HepG2 (cell line): ENCODE results near the gene CNBD2. TPM values are rescaled to one million over a fixed set of nuclear protein-coding genes. Genes with fewer than 3 reads are reported as not detected.

Experiments
- ATAC-seq: fragments of 200-7000 bp; cut with Tn5 transposase; 3 replicates; pipeline ENCODE4 v1.9.1; 2020; ENCODE audit warnings: mild to moderate bottlenecking, moderate library complexity
- BruUV-seq: library from RNA; stranded (reverse); fragments of 400-500 nt; replicated peaks from 2 replicates; lab custom pipeline; 2021; lab: Mats Ljungman, UMichigan
- CTCF ChIA-PET: fragments of 300-600 bp; formaldehyde crosslinking; extraction: SDS; loops from one replicate; lab custom pipeline; 2021; ENCODE audit warnings: low total read pairs, inconsistent platforms, low intra/inter-chr PET ratio; lab: Yijun Ruan, JAX
- POLR2A ChIA-PET: fragments of 350-600 bp; sonication (Branson Sonifier 250); formaldehyde crosslinking; loops from one replicate; lab custom pipeline; 2020; ENCODE audit warnings: antibody characterized with exemption, inconsistent platforms; lab: Yijun Ruan, JAX
- DNase-seq: peaks from one replicate; pipeline ENCODE4 v3.0.0-alpha.2; 2015; ENCODE audit warnings: low spot score
- FAIRE-seq: peaks from 3 replicates; lab custom pipeline; 2011; peaks lifted over from hg19 to GRCh38; lab: Jason Lieb, UNC
- H2AFZ ChIP-seq: one replicate; pipeline ENCODE4 v1.6.1; 2011; ENCODE audit warnings: low read length, inconsistent platforms
- H3K27ac ChIP-seq: fragments of 300-600 bp; 3 replicates; pipeline ENCODE4 v1.8.0; 2011; ENCODE audit warnings: mixed run types, mild to moderate bottlenecking, mixed read lengths, low read length, inconsistent platforms; ENCODE audit not compliant: insufficient read depth; ENCODE audit errors: extremely low read length
- H3K27me3 ChIP-seq, 2 experiments: fragments of 200-600 bp in 1 of 2; 2 replicates in 1 of 2; 3 replicates in 1 of 2; pipeline versions ENCODE4 v1.6.0 to v1.8.0; 2011; ENCODE audit warnings: low read length in 2 of 2, mild to moderate bottlenecking in 2 of 2, moderate library complexity in 2 of 2, inconsistent platforms in 1 of 2; ENCODE audit not compliant: insufficient read depth in 2 of 2, control insufficient read depth in 1 of 2
- H3K36me3 ChIP-seq, 2 experiments: fragments of 200-600 bp in 1 of 2; replicated peaks in 1 of 2; 2 replicates in 1 of 2; 3 replicates in 1 of 2; pipeline versions ENCODE4 v1.5.1 to v1.8.0; 2011; ENCODE audit warnings: low read length in 2 of 2, inconsistent platforms in 1 of 2; ENCODE audit not compliant: insufficient read depth in 2 of 2, control insufficient read depth in 1 of 2
- H3K4me1 ChIP-seq: 2 replicates; pipeline ENCODE4 v1.5.1; 2012; ENCODE audit warnings: low read length, inconsistent platforms; ENCODE audit not compliant: insufficient read depth
- H3K4me2 ChIP-seq: 2 replicates; pipeline ENCODE4 v1.6.0; 2011; ENCODE audit warnings: low read depth, low read length, inconsistent platforms
- H3K4me3 ChIP-seq, 3 experiments: fragments of 200-600 bp in 1 of 3; sonication (generic), shearing (Covaris generic) in 1 of 3; replicated peaks in 1 of 3; 2 replicates each; pipeline ENCODE4 v1.5.1; 2011 to 2016; ENCODE audit warnings: low read length in 3 of 3, inconsistent platforms in 2 of 3, low read depth in 2 of 3, mild to moderate bottlenecking in 2 of 3, control low read depth in 1 of 3, mixed read lengths in 1 of 3; ENCODE audit not compliant: insufficient read depth in 1 of 3
- H3K79me2 ChIP-seq: one replicate; pipeline ENCODE4 v1.6.1; 2011; ENCODE audit warnings: low read length, inconsistent platforms; ENCODE audit not compliant: insufficient read depth
- H3K9ac ChIP-seq: 2 replicates; pipeline ENCODE4 v1.6.0; 2011; ENCODE audit warnings: mild to moderate bottlenecking, low read depth, low read length, inconsistent platforms; ENCODE audit not compliant: insufficient read depth
- H3K9me3 ChIP-seq: 2 replicates; pipeline ENCODE4 v1.5.1; 2012; ENCODE audit warnings: mild to moderate bottlenecking, low read length
- H4K20me1 ChIP-seq: 2 replicates; pipeline ENCODE4 v1.6.0; 2011; ENCODE audit warnings: inconsistent platforms, mild to moderate bottlenecking, low read length, moderate library complexity; ENCODE audit not compliant: insufficient read depth
- CHD2 ChIP-seq: IDR thresholded peaks from 2 replicates; pipeline ENCODE4 v1.6.1; 2011; ENCODE audit warnings: low read depth, low read length, improper control_type of control experiment
- ELF1 ChIP-seq: sonication (generic); formaldehyde crosslinking; IDR thresholded peaks from 2 replicates; pipeline ENCODE4 v1.4.0; 2020; ENCODE audit warnings: missing genetic modification reagents
- SETDB1 ChIP-seq: sonication (generic); formaldehyde crosslinking; IDR thresholded peaks from 2 replicates; pipeline ENCODE4 v1.5.1; 2020; ENCODE audit warnings: missing genetic modification reagents, mild to moderate bottlenecking, borderline replicate concordance
- SP2 ChIP-seq: sonication (generic); formaldehyde crosslinking; IDR thresholded peaks from 2 replicates; pipeline ENCODE4 v1.5.1; 2020; ENCODE audit warnings: mild to moderate bottlenecking, missing genetic modification reagents
- SRSF4 ChIP-seq: fragments of 200-400 bp; formaldehyde crosslinking; IDR thresholded peaks from one replicate; pipeline ENCODE4 v1.6.1; 2018; ENCODE audit warnings: mild to moderate bottlenecking, low read depth, low read length, moderate library complexity; ENCODE audit not compliant: poor library complexity, severe bottlenecking
- THYN1 ChIP-seq: sonication (generic); formaldehyde crosslinking; IDR thresholded peaks from 2 replicates; pipeline ENCODE4 v1.8.1; 2023; ENCODE audit warnings: low read depth, mild to moderate bottlenecking, moderate library complexity, missing genetic modification reagents, borderline replicate concordance
- TRIM22 ChIP-seq: fragments of 450-650 bp; IDR thresholded peaks from 2 replicates; pipeline ENCODE4 v1.6.1; 2017
- ZBTB44 ChIP-seq: sonication (generic); formaldehyde crosslinking; IDR thresholded peaks from 2 replicates; pipeline ENCODE4 v1.4.0; 2020; ENCODE audit warnings: missing genetic modification reagents
- ZKSCAN8 ChIP-seq: IDR thresholded peaks from 2 replicates; pipeline ENCODE4 v1.6.1; 2016; ENCODE audit warnings: borderline replicate concordance, missing genetic modification reagents, missing compliant biosample characterization
- ZNF326 ChIP-seq: sonication (generic); formaldehyde crosslinking; IDR thresholded peaks from 2 replicates; pipeline ENCODE4 v1.4.0; 2020; ENCODE audit warnings: missing genetic modification reagents, borderline replicate concordance
- ZNF691 ChIP-seq: sonication (generic); formaldehyde crosslinking; IDR thresholded peaks from 2 replicates; pipeline ENCODE4 v1.4.0; 2020; ENCODE audit warnings: missing genetic modification reagents, low read depth, mild to moderate bottlenecking, borderline replicate concordance
- ZZZ3 ChIP-seq: sonication (generic); formaldehyde crosslinking; IDR thresholded peaks from 2 replicates; pipeline ENCODE4 v1.4.0; 2020; ENCODE audit warnings: missing genetic modification reagents, mild to moderate bottlenecking, borderline replicate concordance
- WGBS: methylation state at CpG from one replicate; pipeline ENCODE4 v1.1.6; 2017; ENCODE audit warnings: low lambda C conversion rate; 5-methylcytosine and 5-hydroxymethylcytosine counted together
- in situ Hi-C: cut with HindIII; loops from 2 replicates; pipeline ENCODE4 v1.10.0; 2017; ENCODE audit warnings: low pct_unique_long_range_greater_than_20kb; ENCODE audit not compliant: extremely low pct_ligation_motif_present
- intact Hi-C: fragments of 100-400 bp; cut with micrococcal nuclease; formaldehyde crosslinking; loops from one replicate; pipeline ENCODE4 v1.10.0; 2022; ENCODE audit not compliant: unreplicated experiment
- polyA plus RNA-seq, 8 experiments: library from polyadenylated mRNA; depleted of rRNA in 3 of 8; stranded (reverse) in 7 of 8; unstranded in 1 of 8; fragments of >200 nt; fragmentation: Illumina TruSeq in 4 of 8; extraction: Trizol in 4 of 8; gene quantifications; 2 replicates each; pipeline versions ENCODE4 v1.2.1 to v1.2.3, GENCODE V29; 2011 to 2016; ENCODE audit warnings: low read depth in 4 of 8, missing spikeins in 1 of 8, mixed read lengths in 1 of 8; ENCODE audit not compliant: insufficient read depth in 1 of 8
- total RNA-seq, 5 experiments: library from RNA; depleted of rRNA; stranded (reverse); fragments of >200 nt; fragmentation: Illumina TruSeq; extraction: Trizol; gene quantifications; 2 replicates each; pipeline ENCODE4 v1.2.3, GENCODE V29; 2016; ENCODE audit warnings: low read depth in 1 of 5
- TF ChIP-seq, protein P1 (sequence below): IDR thresholded peaks from 2 replicates; pipeline ENCODE4 v1.4.0; 2020; ENCODE audit warnings: mild to moderate bottlenecking, missing genetic modification reagents
- TF ChIP-seq, protein P2 (sequence below): sonication (generic); formaldehyde crosslinking; IDR thresholded peaks from 2 replicates; pipeline ENCODE4; 2020; ENCODE audit warnings: missing genetic modification reagents, mild to moderate bottlenecking, borderline replicate concordance

CNBD2 gene
- total and polyA plus RNA-seq, 2 of the 13 experiments (the other 11 are each of a cell fraction or from before 2014, with no cell fraction given), result 12.4 to 22.8 TPM

- peaks cover 24 to 44% of the 10 kb centered on the region in 2 experiments for H3K36me3 ChIP-seq
- ATAC-seq (no peak), DNase-seq (no peak), FAIRE-seq (no peak)
- no peaks in the 10 kb centered on the region for H3K79me2 ChIP-seq
- 98% methylated on average over 3 of the region's 3 CpGs for WGBS
- in situ Hi-C loops (no loop called here), intact Hi-C loops (no loop called here)
- no peak overlapping the region for H3K4me2 ChIP-seq
- no peak overlapping the region for H3K27ac ChIP-seq
- no peaks in the 10 kb centered on the region for H3K9me3 ChIP-seq
- no peak overlapping the region for H2AFZ ChIP-seq
- H4K20me1 ChIP-seq, result no peaks in the 10 kb centered on the region
- POLR2A ChIA-PET, result no interaction called here
- CTCF ChIA-PET, result no interaction called here
- no TSS peak for BruUV-seq
- no peaks in the 10 kb centered on the region for H3K27me3 ChIP-seq
- H3K4me1 ChIP-seq, result no peaks in the 10 kb centered on the region
- H3K9ac ChIP-seq, result no peak overlapping the region
- no peak overlapping the region for H3K4me3 ChIP-seq
- TF ChIP-seq ZBTB44 (CRISPR knock-in tag) (no peak), ZKSCAN8 (CRISPR knock-in tag) (no peak), TRIM22 (no peak), THYN1 (CRISPR knock-in tag) (no peak), ZNF326 (CRISPR knock-in tag) (no peak), CHD2 (no peak), SETDB1 (no peak), ELF1 (CRISPR knock-in tag) (no peak), SRSF4 (no peak), ZNF691 (CRISPR knock-in tag) (no peak), ZZZ3 (CRISPR knock-in tag) (no peak), SP2 (CRISPR knock-in tag) (no peak)
- TF ChIP-seq, protein P1, sequence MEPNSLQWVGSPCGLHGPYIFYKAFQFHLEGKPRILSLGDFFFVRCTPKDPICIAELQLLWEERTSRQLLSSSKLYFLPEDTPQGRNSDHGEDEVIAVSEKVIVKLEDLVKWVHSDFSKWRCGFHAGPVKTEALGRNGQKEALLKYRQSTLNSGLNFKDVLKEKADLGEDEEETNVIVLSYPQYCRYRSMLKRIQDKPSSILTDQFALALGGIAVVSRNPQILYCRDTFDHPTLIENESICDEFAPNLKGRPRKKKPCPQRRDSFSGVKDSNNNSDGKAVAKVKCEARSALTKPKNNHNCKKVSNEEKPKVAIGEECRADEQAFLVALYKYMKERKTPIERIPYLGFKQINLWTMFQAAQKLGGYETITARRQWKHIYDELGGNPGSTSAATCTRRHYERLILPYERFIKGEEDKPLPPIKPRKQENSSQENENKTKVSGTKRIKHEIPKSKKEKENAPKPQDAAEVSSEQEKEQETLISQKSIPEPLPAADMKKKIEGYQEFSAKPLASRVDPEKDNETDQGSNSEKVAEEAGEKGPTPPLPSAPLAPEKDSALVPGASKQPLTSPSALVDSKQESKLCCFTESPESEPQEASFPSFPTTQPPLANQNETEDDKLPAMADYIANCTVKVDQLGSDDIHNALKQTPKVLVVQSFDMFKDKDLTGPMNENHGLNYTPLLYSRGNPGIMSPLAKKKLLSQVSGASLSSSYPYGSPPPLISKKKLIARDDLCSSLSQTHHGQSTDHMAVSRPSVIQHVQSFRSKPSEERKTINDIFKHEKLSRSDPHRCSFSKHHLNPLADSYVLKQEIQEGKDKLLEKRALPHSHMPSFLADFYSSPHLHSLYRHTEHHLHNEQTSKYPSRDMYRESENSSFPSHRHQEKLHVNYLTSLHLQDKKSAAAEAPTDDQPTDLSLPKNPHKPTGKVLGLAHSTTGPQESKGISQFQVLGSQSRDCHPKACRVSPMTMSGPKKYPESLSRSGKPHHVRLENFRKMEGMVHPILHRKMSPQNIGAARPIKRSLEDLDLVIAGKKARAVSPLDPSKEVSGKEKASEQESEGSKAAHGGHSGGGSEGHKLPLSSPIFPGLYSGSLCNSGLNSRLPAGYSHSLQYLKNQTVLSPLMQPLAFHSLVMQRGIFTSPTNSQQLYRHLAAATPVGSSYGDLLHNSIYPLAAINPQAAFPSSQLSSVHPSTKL (CRISPR knock-in tag), result no peak
- TF ChIP-seq, protein P2, sequence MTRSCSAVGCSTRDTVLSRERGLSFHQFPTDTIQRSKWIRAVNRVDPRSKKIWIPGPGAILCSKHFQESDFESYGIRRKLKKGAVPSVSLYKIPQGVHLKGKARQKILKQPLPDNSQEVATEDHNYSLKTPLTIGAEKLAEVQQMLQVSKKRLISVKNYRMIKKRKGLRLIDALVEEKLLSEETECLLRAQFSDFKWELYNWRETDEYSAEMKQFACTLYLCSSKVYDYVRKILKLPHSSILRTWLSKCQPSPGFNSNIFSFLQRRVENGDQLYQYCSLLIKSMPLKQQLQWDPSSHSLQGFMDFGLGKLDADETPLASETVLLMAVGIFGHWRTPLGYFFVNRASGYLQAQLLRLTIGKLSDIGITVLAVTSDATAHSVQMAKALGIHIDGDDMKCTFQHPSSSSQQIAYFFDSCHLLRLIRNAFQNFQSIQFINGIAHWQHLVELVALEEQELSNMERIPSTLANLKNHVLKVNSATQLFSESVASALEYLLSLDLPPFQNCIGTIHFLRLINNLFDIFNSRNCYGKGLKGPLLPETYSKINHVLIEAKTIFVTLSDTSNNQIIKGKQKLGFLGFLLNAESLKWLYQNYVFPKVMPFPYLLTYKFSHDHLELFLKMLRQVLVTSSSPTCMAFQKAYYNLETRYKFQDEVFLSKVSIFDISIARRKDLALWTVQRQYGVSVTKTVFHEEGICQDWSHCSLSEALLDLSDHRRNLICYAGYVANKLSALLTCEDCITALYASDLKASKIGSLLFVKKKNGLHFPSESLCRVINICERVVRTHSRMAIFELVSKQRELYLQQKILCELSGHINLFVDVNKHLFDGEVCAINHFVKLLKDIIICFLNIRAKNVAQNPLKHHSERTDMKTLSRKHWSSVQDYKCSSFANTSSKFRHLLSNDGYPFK (CRISPR knock-in tag), result no peak
Observed at GRCh38 chr20:35920523-35920922, 47.9 kb upstream of the CNBD2 start.
